Raji (cell line): ENCODE results near the gene CARS1.
A peak's percentile ranks its signal among the peaks of the same experiment; 100 is the strongest.

Experiments
- POLR2A ChIP-seq: IDR thresholded peaks from 2 replicates; pipeline ENCODE4 v1.6.1; 2011; ENCODE audit warnings: low read depth, low read length, control low read depth; ENCODE audit not compliant: insufficient read depth

CARS1 gene

GRCh38 chr11:3051196-3052108 lies 5.8 kb downstream of the CARS1 start:
- TF ChIP-seq POLR2A, result no peak

DNA sequence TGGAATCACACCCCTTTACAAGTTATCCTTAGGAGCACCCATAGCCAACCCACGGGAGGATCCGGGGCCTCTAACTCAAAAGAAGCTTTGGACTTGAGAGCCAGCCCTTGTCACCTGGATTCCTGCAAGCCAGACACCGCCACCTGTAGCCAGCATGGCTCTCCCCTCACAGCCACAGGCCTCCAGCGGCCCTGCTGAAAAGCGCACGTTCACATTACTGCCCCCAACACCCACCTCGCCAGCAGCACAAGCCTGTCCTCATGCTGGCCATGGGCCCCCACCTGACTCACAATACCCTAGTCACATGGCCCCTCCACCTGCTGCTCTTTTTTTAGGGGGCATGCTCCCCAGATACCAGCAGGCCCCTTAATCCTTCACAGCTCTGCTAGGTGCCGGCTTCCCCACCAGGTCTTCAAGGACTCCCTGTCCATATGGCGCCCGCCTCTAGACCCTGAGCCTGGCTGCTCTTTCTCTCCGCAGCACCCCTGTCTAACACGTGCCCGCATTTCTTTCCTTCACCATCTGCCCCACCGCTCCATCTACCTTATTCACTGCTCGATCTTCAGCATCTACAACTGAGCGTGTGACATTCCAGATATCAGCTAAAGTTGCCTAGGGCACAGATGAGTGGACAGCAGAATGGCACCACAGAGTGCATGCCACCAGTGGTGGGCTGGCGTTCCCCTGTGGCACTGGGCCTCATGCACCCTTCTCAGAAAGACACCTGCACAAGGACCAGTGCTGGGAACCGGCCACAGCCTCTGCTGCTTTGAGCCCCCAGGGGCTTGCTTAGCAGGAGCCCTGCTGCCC lies 6.6 kb downstream of the CARS1 start:
- TF ChIP-seq POLR2A, result no peak

GRCh38 chr11:3049430-3050243 lies 7.6 kb downstream of the CARS1 start:
- TF ChIP-seq POLR2A, result 0 out of 2 replicates have a peak, but pooled peaks have one; percentile 34

DNA sequence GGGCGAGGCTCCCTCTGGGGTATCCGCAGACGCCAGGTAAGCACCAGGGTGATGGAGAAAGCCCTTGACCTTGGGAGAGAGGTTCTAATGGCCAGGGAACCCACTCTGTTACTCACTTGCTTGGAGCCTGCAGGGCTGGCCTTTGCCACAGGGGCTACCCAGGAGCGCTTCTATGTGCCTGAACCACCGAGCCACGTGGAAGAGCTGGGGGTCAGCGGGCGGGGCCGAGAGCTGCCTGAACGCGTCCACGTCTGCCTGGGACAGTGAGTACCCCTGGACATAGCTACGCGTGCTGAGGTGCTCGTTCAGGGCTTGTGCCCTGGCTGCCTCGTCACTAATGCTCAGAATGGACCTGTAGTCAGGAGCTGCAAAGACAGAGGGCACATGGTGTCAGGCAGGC lies 9.6 kb downstream of the CARS1 start:
- TF ChIP-seq POLR2A, result no peak

DNA sequence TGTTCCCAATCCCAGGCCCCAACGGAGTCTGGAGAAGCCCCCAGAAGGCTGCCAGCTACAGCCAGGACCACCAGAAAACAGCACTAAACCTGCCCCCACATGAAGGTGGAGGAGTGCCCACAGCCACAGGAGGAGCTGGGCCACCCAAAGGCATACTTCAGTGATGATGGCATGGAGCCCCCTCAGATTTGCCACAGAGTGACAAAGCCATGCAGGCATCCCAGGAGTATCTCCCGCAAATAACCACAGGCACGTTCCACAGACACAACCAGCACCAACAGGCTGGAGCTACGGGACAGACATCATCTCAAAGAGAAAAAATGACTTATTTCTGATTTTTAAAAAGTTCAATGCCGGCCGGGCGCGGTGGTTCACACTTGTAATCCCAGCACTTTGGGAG lies 10.6 kb downstream of the CARS1 start:
- no peak for TF ChIP-seq POLR2A

DNA sequence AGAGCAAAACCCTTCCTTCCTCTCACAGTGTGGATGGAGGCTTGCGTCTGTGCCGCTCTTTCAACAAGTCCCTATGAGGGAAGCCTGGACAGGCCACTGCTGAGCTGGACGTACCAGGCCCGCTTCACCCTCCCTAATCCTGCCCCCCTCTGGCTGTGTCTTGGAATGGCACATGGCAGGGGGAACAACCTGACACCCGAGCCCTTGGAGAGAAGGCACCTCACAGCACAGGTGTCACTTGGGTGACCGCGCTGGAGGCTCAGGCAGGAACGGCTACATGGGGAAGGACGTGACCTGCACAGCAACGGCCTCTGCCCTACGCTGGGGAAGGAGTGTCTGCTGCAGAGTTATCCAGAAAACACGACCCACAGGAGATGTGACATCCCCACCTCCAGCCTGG lies 11.0 kb downstream of the CARS1 start:
- no peak for TF ChIP-seq POLR2A

DNA sequence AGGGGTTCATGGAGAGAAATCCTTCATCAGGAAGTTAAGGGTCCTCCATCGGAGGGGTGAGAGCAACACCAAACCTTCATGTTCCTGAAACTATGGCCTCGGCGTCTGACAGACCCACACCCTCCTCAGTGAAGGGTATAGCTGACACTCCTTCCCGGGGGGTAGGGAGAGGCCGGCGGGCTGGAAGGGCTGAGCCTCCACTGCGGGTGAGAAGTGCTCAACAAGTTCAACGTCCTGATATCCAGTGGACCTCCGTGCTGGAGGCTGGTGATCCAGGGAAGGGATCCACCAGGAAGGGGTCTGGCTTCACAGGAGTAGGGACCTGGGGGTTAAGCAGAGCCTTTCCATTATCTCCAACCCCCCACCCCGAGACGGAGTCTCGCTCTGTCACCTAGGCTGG lies 12.3 kb downstream of the CARS1 start:
- TF ChIP-seq POLR2A, result no peak

DNA sequence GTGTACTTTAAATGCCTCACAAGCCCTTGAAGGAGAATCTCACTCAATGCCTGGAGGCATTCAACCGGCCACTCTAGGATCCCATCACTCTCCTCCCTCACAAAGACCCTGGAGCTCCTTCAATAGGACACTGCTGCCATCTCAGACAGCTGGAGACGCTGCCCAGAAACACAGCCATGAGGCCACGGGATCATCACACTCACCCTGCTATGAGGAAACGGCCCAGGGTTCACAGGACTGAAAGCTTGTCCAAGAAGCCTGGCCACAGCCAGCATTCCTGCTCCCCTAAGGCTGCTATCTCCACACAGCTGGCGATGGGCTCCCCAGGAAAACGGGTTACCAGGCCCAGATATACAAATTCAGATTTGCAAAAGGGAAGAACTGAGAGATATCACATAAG lies 13.2 kb downstream of the CARS1 start:
- TF ChIP-seq POLR2A, result no peak

GRCh38 chr11:3043315-3043871 lies 13.8 kb downstream of the CARS1 start:
- no peak for TF ChIP-seq POLR2A

DNA sequence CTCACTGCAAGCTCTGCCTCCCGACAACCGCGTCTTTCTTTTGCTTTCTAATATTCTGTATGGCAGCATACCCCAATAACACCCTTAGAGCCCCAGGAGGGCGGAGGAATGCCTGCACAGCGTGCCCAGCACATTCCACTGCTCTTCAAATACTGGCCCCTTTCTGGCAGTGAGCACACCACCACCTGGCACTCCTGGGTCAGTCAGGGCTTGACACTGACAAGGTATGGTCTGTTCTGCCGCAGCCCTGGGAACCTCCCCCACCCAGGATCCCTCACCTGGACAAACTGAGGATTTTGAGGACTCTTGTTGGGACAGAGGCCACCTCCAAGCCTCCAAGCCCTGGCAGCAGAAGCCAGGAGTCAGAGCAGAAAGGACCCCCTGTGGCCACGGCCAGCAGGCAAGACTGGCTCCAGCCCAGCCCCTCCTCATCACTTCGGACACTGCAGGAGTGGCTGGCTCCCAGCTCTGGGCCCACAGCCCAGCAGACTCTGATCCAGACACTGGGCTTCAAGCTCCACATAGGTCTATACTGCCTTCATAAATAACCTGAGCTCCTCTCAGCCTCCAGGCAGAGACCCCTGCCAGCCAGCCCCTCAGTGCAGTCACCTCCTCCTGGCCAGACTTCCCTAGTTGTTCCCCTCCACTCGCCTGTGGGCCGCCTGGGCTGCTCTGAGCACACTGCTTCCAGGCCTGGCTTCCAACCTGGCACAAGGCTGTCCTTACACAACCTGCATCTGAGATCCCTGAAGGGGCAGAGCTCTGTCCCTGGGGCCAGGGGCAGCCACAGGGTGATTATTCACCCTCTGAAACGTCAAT lies 14.5 kb downstream of the CARS1 start:
- no peak for TF ChIP-seq POLR2A

DNA sequence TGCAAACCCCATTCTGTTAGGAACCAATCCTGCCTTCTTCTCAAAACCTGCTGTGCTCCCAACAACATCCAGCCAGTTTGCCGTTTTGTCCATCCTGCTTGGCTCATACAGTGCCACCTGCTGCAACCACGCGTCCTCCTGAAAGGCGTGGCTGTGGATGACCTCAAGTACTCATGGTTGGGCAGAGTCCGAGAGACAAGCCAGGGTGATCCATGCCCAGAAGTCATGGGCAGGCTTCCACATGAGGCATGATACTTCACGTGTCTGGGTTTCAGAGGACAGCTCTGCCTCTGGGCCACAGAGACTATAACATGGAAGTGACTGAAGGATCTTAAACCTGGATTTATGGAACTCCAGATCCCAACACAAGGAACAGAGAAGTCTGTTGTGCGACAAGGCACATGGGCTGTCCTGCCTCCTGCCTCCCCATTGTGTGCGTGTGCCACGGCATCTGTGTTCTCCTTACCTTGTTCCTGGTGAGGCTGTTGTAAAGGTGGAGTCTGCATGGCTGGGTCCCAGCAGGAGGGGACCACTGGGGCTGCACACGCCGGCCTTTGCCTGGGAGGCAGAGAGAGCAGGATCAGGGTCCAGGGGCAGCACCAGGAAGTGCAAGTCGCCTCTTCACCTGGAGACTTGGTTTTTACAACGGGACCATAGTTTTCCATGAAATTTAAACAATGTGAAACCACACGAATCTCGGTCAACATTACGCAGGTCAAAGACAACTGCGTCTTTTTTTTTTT lies 15.4 kb downstream of the CARS1 start:
- TF ChIP-seq POLR2A, result no peak

- TF ChIP-seq POLR2A, result no peak
Observed at GRCh38 chr11:3040881-3041280, 16.3 kb downstream of the CARS1 start.

DNA sequence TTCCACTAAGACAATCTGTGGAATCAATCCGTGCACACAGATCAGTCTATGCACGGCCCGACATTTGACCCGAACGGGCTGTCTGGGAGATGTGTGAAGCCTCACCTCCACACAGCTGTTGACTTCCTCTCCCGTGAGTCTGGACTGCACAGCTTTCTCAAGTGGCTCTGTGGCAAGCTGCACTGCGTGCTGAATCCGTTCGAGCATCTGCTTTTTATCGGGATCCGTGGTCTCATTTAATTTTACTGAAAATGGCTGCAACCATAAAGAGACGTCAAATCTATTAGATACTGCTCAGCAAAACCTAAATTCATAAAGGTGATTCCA lies 19.3 kb downstream of the CARS1 start:
- no peak for TF ChIP-seq POLR2A
